HG03457 (cell line): Measurements from ENCODE around the gene MYO1C.

Experiments
- ATAC-seq: cut with Tn5 transposase; IDR thresholded peaks from one replicate; pipeline ENCODE4 v1.9.1; 2021; ENCODE audit warnings: moderate number of reproducible peaks; ENCODE audit not compliant: unreplicated experiment

Gene MYO1C

DNA sequence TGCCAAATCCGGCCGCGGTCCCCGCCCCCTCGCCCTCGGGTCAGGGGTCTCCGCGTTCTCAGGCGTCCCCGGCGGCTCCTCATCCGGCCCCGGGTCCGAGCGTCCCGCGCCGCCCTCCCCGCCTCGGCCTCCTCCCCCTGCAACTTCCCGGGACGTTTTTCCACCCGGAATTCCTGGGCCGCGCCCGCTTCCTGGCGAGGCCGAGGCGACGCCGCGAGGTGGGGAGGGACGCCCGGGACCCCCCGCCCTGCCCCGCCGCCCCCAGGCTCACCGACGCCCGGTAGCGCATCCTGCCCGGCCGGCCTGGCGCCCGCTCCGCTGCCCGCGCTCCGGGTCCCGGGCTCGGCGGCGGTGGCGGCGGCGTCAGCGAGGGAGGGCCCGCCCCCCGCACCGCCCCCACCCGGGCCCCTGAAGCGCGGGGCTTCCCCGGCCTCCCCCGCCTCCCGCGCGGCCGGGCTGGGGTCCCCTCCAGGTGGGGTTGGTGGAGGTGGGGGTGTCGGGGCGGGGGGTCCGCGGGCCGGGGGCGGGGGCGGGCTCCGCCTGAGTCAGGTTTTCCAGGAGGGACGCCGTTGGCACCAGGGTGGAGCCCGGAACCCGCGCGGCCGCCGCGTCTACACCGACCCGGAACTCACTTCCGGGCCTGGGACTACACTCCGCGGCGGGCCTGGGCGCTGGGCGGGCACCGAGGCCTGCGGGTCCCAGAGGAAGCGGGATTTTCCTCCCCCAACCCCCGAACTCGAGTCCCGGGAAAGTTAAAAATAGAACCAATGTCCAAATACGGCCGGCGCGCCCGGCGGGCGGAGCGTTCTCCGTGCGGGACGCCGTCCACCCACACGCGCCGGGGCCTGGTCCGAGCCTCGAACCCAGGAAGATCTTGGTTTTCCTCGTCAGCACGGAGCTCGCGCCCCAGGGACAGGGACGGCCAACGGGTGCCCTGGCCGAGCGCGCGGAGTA, 6.8 kb downstream of the MYO1C start:
- ATAC-seq = no peak

DNA sequence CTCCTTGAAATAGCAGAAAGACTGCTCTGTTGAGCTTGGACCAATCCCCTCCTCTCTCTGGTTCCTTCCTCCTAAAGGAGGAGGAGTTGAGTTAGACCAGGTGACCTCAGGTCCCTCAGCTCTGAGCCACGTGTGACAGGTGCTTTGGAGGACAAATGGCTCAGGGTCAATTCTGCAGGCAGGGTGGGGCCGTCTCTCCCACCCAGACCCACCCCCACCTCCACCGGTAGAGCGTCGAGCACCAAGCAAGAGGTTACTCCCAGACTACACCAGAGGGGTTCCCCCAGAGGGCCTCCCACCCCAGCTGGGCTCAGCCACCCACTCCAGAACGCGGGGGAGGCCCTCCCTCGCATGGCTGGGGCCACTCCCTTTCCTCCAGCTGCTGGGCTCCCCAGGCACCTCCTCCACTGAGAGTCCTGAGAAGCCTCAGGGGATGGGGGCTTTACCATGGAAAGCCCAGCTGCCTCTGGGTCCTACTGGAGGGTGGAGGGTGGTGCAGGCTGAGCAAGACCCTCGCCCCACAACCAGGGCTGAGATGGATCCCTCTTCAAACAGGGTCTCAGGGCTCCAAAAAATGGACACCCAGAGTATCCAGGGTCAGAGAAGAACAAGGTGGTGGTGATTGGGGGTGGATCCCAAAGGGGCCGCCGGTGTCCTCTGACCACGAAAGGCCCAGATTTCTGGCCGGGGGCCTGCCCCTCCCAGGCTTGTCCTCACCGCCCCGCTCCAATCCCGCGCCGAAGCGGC, 7.6 kb downstream of the MYO1C start:
- ATAC-seq = peak; percentile 33

DNA sequence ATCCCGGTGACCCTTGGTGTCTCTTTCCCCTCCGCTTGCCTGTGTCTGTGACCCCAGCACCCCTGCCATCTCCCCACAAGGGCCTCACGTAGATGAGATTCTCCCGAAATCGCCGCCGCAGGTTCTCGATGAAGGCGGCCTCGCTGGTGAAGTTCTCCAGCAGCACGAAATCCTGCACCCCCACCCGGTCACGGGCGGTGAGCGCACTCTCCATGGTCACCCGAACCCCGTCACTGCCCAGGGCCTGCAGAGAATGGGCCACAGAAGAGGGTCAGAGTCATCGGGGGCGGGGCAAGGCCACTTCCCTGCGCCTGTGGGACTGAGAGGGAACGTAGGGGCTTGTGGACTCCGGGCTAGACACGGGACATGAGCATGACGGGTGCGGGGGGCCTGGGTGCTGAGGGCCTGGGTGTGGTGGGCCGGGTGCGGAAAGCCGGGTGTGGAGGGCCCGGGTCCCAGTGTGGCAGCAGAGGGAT, 8.4 kb downstream of the MYO1C start:
- no peak for ATAC-seq

DNA sequence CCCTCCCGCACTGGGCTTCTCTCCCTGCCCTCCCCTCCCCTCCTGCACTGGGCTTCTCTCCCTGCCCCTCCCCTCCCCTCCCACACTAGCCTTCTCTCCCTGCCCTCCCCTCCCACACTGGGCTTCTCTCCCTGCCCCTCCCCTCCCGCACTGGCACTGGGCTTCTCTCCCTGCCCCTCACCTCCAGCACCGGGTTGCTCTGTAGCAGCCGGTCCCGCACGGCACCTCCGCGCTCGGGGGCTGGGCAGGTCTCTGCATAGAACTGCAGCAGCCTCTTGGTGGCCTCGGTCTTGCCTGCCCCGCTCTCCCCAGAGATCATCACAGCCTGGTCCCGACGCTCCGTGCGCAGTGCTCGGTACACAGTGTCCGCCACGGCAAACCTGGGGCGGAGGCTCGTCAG, 9.8 kb downstream of the MYO1C start:
- no peak for ATAC-seq

DNA sequence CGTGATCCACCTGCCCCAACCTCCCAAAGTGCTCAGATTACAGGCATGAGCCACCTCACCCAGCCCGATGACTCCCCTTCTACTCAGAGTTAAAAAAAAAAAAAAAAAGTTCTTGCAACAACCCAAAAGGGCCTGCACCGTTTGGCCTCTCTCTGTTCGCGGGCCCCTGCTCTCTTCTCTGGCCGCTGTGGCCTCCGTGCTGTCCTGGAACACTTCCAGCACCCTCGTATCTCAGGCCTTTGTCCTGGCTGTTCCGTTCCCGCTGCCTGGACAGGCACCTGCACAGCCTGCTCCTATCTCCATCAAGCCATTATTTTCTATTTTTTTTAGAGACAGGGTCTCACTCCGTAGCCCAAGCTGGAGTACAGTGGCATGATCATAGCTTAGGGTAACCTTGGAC, 10.8 kb downstream of the MYO1C start:
- no peak for ATAC-seq

- ATAC-seq = no peak
These were observed 11.6 kb downstream of the MYO1C start for GRCh38 chr17:1480747-1481465.

GRCh38 chr17:1478418-1478817, 14.1 kb downstream of the MYO1C start:
- no peak for ATAC-seq

- ATAC-seq = no peak
These were observed 17.1 kb downstream of the MYO1C start for GRCh38 chr17:1475321-1475854.

GRCh38 chr17:1474402-1475189, 17.9 kb downstream of the MYO1C start:
- ATAC-seq = peak; percentile 49

DNA sequence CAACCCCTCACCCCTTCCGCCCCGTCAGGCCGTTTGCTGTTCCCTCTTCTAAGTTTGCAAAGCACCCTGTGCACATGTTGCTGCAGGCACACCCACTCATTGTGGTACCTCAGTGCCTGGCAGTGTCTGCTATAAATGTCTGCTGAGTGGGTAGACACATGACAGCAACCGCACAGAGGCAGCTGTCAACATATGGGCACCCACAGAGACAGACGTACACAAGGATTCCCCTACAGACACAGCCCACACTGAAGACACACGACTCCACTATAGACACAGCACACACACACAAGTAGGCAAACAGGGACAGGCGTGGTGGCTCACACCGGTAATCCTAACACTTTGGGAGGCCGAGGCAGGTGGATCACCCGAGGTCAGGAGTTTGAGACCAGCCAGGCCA, 18.6 kb downstream of the MYO1C start:
- no peak for ATAC-seq

GRCh38 chr17:1473170-1473569, 19.3 kb downstream of the MYO1C start:
- no peak for ATAC-seq

DNA sequence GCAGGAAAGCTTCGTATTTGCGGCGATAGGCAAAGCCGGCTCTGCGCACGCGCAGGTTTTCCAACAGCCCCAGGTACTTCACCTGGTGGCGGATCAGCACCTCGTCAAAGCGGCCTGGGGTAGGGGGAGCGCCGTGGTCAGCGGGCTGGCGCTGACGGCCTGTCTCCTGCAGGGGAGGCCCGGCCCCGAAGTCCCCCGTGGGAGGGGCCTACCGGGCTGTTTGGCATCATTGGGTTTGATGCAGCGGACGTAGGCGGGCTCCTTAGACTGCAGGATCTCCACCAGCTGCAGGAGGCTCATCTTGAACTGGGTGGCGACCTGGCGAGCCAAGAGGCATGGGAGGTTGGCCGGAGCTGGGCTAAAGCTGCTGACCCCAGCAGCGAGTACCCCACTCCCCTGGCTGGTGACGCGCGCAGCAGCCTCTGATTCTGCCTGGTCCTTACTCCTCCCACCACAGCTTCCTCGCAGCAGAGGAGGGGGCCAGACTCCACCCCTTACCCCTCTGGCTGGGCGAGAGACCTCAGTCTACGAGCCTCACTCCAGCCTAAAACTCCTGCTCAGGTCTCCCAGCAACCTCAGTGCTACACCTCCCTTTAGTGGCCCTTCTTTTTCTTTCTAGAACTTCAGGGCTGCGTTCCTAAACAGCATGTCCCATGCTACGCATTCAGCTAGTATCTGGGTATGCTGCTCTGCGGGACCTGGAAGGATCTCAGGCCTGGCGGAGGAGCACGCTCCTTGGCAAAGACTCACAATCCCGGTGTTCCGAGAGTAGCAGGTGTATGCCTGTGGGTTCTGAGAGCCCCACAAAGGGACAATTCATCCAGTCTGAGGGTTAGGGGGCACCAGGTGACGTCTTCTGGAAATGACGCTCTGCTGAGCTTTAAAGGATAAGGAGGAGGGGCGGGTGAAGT, 20.3 kb downstream of the MYO1C start:
- no peak for ATAC-seq

DNA sequence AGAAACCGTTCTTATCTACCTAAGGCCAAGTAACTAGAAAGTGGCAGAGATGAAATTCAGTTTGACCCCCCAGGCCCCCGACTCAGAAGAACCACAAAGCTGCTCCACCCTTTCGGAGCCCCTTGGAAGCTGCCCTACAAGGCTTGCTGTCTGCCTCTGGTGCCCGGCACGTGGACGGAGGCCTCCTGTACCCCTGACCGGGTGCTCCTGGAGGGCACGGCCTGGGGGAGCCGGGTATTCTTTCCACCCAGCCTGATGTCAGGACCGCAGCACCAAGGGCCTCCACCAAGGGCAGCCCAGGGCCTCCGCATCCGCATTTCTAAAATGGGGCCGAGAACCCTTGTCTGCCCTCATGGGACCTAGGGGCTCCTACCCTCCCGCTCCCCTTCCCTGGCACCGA, 21.0 kb downstream of the MYO1C start:
- ATAC-seq = no peak

- ATAC-seq = no peak
These were observed 21.6 kb downstream of the MYO1C start for GRCh38 chr17:1470755-1471462.

DNA sequence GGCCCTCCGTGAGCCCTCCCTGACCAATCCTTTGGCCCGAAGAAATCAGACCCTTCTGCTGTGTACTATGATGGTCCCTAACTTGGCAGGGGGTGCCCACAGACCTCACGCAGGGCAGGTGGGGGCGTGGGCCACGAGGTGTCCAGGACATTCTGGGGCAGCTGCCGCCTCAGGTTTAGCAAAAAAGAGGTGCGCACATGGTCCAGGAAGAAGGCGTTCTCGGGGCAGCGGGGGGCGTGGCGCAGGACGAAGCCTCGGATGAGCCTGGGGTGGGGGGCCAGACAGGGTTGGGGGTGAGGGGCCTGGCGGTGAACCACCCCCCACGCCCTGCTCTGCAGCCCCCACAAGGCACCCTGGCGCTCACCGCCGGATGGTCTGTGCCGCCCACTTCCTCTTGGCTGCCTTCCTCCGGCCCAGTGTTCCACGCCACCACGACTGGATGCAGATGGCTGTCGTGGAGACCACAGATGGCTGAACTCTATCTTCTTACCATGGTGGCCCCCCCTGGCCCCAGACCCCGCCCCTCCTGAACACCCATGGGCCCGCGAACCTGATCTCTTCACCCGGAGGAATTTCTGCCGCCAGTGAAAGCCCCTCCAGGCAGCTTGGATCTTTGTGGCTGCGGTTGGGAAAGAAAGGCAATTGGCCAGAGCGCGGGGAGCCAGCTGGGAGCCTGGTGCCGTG, 22.3 kb downstream of the MYO1C start:
- no peak for ATAC-seq

DNA sequence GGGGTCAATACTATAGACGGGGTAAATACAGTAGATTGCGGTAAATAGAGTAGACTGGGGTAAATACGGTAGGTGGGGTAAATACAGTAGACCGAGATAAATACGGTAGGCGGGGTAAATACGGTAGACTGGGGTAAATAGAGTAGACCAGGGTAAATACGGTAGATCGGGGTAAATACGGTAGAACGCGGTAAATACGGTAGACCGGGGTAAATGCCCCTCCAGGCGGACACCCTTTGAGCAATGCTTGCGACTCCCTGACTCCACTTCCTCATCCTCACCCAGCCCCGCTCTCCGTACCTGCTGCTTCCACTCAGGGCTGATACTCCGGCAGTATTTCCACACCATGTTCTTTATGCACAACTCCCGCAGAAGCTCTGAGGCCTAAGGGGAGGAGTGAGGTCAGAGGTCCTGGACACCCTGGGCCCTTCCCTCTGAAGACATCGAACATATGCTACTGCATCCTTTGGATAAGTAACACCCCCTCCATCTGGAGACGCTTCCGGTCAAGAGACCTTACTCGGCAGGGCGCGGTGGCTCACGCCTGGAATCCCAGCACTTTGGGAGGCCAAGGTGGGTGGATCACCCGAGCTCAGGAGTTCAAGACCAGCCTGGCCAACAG, 23.1 kb downstream of the MYO1C start:
- no peak for ATAC-seq

DNA sequence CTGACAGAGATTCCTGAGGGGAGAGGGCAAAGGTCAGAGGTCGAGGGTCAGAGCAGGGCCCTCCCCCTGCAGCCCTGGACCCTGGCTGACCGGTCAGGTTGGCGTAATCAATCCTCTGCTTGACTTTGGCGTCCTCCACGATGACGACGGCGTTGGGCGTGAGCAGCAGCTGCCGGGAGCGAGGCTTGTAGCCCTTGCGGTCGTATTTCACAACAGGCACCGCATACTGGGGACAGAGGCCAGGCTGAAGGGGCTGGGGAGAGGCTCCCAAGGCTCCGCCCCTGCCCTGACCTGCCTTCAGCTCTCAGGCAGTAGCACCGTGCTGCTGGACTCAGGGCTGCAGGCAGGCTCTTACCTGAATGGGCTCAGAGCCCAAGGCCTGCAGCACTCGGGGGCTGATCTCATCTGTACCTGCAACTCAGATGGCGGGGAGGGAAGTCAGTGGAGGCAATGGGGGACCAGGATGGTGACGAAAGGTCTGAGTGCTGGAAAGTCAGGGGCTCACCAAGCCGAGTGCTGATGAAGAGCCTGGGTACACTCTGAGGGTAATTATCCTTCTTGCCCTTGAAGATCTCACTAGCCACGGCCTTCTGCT, 24.5 kb downstream of the MYO1C start:
- no peak for ATAC-seq
